ENCODE results near the gene SHMT1.
"Not testable (repeated sequence)": the region's sequence is repeated elsewhere in the genome, so short reads cannot be mapped to it uniquely, and the experiment has no call there.

DNA sequence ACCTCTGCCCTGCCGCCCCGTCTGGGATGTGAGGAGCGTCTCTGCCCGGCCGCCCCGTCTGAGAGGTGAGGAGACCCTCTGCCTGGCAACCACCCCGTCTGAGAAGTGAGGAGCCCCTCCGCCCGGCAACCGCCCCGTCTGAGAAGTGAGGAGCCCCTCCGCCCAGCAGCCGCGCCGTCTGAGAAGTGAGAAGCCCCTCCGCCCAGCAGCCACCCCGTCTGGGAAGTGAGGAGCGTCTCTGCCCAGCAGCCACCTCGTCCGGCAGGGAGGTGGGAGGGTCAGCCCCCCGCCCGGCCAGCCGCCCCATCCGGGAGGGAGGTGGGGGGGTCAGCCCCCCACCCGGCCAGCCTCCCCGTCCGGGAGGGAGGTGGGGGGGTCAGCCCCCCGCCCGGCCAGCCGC, 65.3 kb downstream of the SHMT1 start:
- TF ChIP-seq ZFHX2 (tag by site-specific recombination; conservative IDR thresholded peaks at IDR 0.05) = not testable (repeated sequence)
- TF ChIP-seq, protein P1, sequence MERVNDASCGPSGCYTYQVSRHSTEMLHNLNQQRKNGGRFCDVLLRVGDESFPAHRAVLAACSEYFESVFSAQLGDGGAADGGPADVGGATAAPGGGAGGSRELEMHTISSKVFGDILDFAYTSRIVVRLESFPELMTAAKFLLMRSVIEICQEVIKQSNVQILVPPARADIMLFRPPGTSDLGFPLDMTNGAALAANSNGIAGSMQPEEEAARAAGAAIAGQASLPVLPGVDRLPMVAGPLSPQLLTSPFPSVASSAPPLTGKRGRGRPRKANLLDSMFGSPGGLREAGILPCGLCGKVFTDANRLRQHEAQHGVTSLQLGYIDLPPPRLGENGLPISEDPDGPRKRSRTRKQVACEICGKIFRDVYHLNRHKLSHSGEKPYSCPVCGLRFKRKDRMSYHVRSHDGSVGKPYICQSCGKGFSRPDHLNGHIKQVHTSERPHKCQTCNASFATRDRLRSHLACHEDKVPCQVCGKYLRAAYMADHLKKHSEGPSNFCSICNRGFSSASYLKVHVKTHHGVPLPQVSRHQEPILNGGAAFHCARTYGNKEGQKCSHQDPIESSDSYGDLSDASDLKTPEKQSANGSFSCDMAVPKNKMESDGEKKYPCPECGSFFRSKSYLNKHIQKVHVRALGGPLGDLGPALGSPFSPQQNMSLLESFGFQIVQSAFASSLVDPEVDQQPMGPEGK (tag by site-specific recombination; IDR thresholded peaks at IDR 0.05) = not testable (repeated sequence)
- TF ChIP-seq, protein P2, sequence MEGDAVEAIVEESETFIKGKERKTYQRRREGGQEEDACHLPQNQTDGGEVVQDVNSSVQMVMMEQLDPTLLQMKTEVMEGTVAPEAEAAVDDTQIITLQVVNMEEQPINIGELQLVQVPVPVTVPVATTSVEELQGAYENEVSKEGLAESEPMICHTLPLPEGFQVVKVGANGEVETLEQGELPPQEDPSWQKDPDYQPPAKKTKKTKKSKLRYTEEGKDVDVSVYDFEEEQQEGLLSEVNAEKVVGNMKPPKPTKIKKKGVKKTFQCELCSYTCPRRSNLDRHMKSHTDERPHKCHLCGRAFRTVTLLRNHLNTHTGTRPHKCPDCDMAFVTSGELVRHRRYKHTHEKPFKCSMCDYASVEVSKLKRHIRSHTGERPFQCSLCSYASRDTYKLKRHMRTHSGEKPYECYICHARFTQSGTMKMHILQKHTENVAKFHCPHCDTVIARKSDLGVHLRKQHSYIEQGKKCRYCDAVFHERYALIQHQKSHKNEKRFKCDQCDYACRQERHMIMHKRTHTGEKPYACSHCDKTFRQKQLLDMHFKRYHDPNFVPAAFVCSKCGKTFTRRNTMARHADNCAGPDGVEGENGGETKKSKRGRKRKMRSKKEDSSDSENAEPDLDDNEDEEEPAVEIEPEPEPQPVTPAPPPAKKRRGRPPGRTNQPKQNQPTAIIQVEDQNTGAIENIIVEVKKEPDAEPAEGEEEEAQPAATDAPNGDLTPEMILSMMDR (tag by site-specific recombination; IDR thresholded peaks at IDR 0.05) = not testable (repeated sequence)
- TF ChIP-seq, protein P3, sequence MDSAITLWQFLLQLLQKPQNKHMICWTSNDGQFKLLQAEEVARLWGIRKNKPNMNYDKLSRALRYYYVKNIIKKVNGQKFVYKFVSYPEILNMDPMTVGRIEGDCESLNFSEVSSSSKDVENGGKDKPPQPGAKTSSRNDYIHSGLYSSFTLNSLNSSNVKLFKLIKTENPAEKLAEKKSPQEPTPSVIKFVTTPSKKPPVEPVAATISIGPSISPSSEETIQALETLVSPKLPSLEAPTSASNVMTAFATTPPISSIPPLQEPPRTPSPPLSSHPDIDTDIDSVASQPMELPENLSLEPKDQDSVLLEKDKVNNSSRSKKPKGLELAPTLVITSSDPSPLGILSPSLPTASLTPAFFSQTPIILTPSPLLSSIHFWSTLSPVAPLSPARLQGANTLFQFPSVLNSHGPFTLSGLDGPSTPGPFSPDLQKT (IDR thresholded peaks at IDR 0.05; ENCODE audit: borderline replicate concordance, low read depth, low read length) = not testable (repeated sequence)

Measured in HEK293 (cell line).